Measurements from ENCODE around the gene GSTO2. TPM values are rescaled to one million over a fixed set of nuclear protein-coding genes. Genes with fewer than 3 reads are reported as not detected.
"Not testable (repeated sequence)": the region's sequence is repeated elsewhere in the genome, so short reads cannot be mapped to it uniquely, and the experiment has no call there.

GSTO2 gene
- total RNA-seq, 1 donor, result 2.2 TPM

GRCh38 chr10:104235801-104236200 is 33.2 kb upstream of the GSTO2 start:
- Histone ChIP-seq H3K4me1 (ENCODE audit: insufficient read depth, low read length) (peaks cover 3% of the 10 kb centered on the region), H3K9me3 (ENCODE audit: low read depth, low read length) (no peaks in the 10 kb centered on the region), H3K79me2 (ENCODE audit: insufficient read depth, low read length) (no peaks in the 10 kb centered on the region), H2AFZ (ENCODE audit: low read length) (no peak overlapping the region), H3K36me3 (ENCODE audit: insufficient read depth, low read length) (no peaks in the 10 kb centered on the region), H4K20me1 (ENCODE audit: insufficient read depth, low read length) (no peaks in the 10 kb centered on the region), H3K27me3 (ENCODE audit: insufficient read depth, low read length) (peaks cover 19% of the 10 kb centered on the region), H3K4me3 (ENCODE audit: insufficient read depth, low read length) (no peak overlapping the region), H3K27ac (ENCODE audit: low read depth, low read length) (no peak overlapping the region), H3K4me2 (ENCODE audit: insufficient read depth, low read length) (no peak overlapping the region)
- DNase-seq (ENCODE audit: insufficient read length, low spot score, missing footprints), result no peak
- TF ChIP-seq CTCF (IDR thresholded peaks at IDR 0.05; ENCODE audit: extremely low read depth, low read depth, low read length), result no peak

- H4K20me1 ChIP-seq (ENCODE audit: insufficient read depth, low read length), result no peaks in the 10 kb centered on the region
- TF ChIP-seq CTCF (IDR thresholded peaks at IDR 0.05; ENCODE audit: extremely low read depth, low read depth, low read length), result no peak
- H3K4me1 ChIP-seq (ENCODE audit: insufficient read depth, low read length), result no peaks in the 10 kb centered on the region
- no peak overlapping the region for H3K4me3 ChIP-seq (ENCODE audit: insufficient read depth, low read length)
- peaks cover 29% of the 10 kb centered on the region for H3K27me3 ChIP-seq (ENCODE audit: insufficient read depth, low read length)
- no peak overlapping the region for H2AFZ ChIP-seq (ENCODE audit: low read length)
- no peaks in the 10 kb centered on the region for H3K36me3 ChIP-seq (ENCODE audit: insufficient read depth, low read length)
- H3K4me2 ChIP-seq (ENCODE audit: insufficient read depth, low read length), result no peak overlapping the region
- no peaks in the 10 kb centered on the region for H3K79me2 ChIP-seq (ENCODE audit: insufficient read depth, low read length)
- no peak for DNase-seq (ENCODE audit: insufficient read length, low spot score, missing footprints)
- no peak overlapping the region for H3K27ac ChIP-seq (ENCODE audit: low read depth, low read length)
- no peaks in the 10 kb centered on the region for H3K9me3 ChIP-seq (ENCODE audit: low read depth, low read length)
Measured at GRCh38 chr10:104240078-104240477, 28.9 kb upstream of the GSTO2 start.

- H3K36me3 ChIP-seq (ENCODE audit: insufficient read depth, low read length), result no peaks in the 10 kb centered on the region
- no peak overlapping the region for H3K27ac ChIP-seq (ENCODE audit: low read depth, low read length)
- no peak overlapping the region for H2AFZ ChIP-seq (ENCODE audit: low read length)
- no peaks in the 10 kb centered on the region for H3K9me3 ChIP-seq (ENCODE audit: low read depth, low read length)
- H3K4me1 ChIP-seq (ENCODE audit: insufficient read depth, low read length), result no peaks in the 10 kb centered on the region
- H3K27me3 ChIP-seq (ENCODE audit: insufficient read depth, low read length), result peaks cover 29% of the 10 kb centered on the region
- TF ChIP-seq CTCF (IDR thresholded peaks at IDR 0.05; ENCODE audit: extremely low read depth, low read depth, low read length), result no peak
- DNase-seq (ENCODE audit: insufficient read length, low spot score, missing footprints), result no peak
- no peaks in the 10 kb centered on the region for H4K20me1 ChIP-seq (ENCODE audit: insufficient read depth, low read length)
- no peak overlapping the region for H3K4me2 ChIP-seq (ENCODE audit: insufficient read depth, low read length)
- H3K4me3 ChIP-seq (ENCODE audit: insufficient read depth, low read length), result no peak overlapping the region
- H3K79me2 ChIP-seq (ENCODE audit: insufficient read depth, low read length), result no peaks in the 10 kb centered on the region
Measured at GRCh38 chr10:104242545-104242944, 26.4 kb upstream of the GSTO2 start.

GRCh38 chr10:104243009-104243408 is 26.0 kb upstream of the GSTO2 start:
- H3K27ac ChIP-seq (ENCODE audit: low read depth, low read length); H3K79me2 ChIP-seq (ENCODE audit: insufficient read depth, low read length); H4K20me1 ChIP-seq (ENCODE audit: insufficient read depth, low read length); H3K9me3 ChIP-seq (ENCODE audit: low read depth, low read length); H3K4me1 ChIP-seq (ENCODE audit: insufficient read depth, low read length); H3K4me2 ChIP-seq (ENCODE audit: insufficient read depth, low read length); H3K4me3 ChIP-seq (ENCODE audit: insufficient read depth, low read length); H2AFZ ChIP-seq (ENCODE audit: low read length); DNase-seq (ENCODE audit: insufficient read length, low spot score, missing footprints); H3K36me3 ChIP-seq (ENCODE audit: insufficient read depth, low read length): not testable (repeated sequence)
- peaks cover 29% of the 10 kb centered on the region for H3K27me3 ChIP-seq (ENCODE audit: insufficient read depth, low read length)

Measured in osteoblast (primary cell).